SU-DHL-6 (cell line): ENCODE data around the gene NCBP1.

ENCODE experiments used
- H2AFZ ChIP-seq: fragments of 200-600 bp; sonication (generic); 2 replicates; pipeline ENCODE4 v1.6.1; 2014; ENCODE audit warnings: low read depth, mild to moderate bottlenecking, moderate library complexity, mixed read lengths, antibody characterized with exemption, low read length; ENCODE audit not compliant: severe bottlenecking
- H3F3A ChIP-seq: fragments of 200-600 bp; shearing (Covaris generic); 2 replicates; pipeline ENCODE4 v1.6.0; 2016; ENCODE audit warnings: antibody characterized with exemption, mild to moderate bottlenecking; ENCODE audit not compliant: insufficient read depth
- H3K27ac ChIP-seq: fragments of 200-600 bp; sonication (generic); 2 replicates; pipeline ENCODE4 v1.5.1; 2016; ENCODE audit warnings: low read depth, mild to moderate bottlenecking, low read length, moderate library complexity, mixed read lengths
- H3K27me3 ChIP-seq: fragments of 200-600 bp; sonication (generic), shearing (Covaris generic); 2 replicates; pipeline ENCODE4 v1.6.0; 2014; ENCODE audit warnings: mild to moderate bottlenecking, low read length
- H3K36me3 ChIP-seq: fragments of 200-600 bp; sonication (generic); 2 replicates; pipeline ENCODE4 v1.6.1; 2014; ENCODE audit warnings: mild to moderate bottlenecking, low read length, mixed read lengths
- H3K4me2 ChIP-seq: fragments of 300-600, 200-600 bp; shearing (Covaris generic), sonication (generic); 2 replicates; pipeline ENCODE4 v1.6.0; 2014; ENCODE audit warnings: low read length, low read depth, mild to moderate bottlenecking; ENCODE audit not compliant: poor library complexity, severe bottlenecking
- H3K4me3 ChIP-seq: fragments of 200-600 bp; sonication (generic); 2 replicates; pipeline ENCODE4 v1.5.1; 2014; ENCODE audit warnings: antibody characterized with exemption, low read length, mild to moderate bottlenecking, mixed read lengths; ENCODE audit not compliant: insufficient read depth, poor library complexity, severe bottlenecking
- H3K79me2 ChIP-seq: fragments of 200-600 bp; sonication (generic); 2 replicates; pipeline ENCODE4 v1.6.1; 2014; ENCODE audit warnings: mild to moderate bottlenecking, low read length, moderate library complexity; ENCODE audit not compliant: insufficient read depth
- H3K9ac ChIP-seq: fragments of 200-600 bp; sonication (generic); 2 replicates; pipeline ENCODE4 v1.7.0; 2014; ENCODE audit warnings: mild to moderate bottlenecking, low read length
- H3K9me2 ChIP-seq: fragments of 200-600 bp; sonication (generic); replicated peaks from 2 replicates; pipeline ENCODE4 v1.6.1; 2014; ENCODE audit warnings: low read length; ENCODE audit not compliant: insufficient read depth
- H3K9me3 ChIP-seq: fragments of 200-600 bp; sonication (generic); 2 replicates; pipeline ENCODE4 v1.6.1; 2014; ENCODE audit warnings: low read length, mixed read lengths; ENCODE audit not compliant: insufficient read depth
- H4K20me1 ChIP-seq: fragments of 200-600 bp; sonication (generic); 2 replicates; pipeline ENCODE4 v1.6.1; 2014; ENCODE audit warnings: low read depth, mild to moderate bottlenecking, antibody characterized with exemption, low read length, moderate library complexity, mixed read lengths
- CTCF ChIP-seq: fragments of 200-600 bp; sonication (generic); IDR thresholded peaks from one replicate; pipeline ENCODE4 v1.5.1; 2017; ENCODE audit warnings: antibody characterized with exemption, mild to moderate bottlenecking, low read length, moderate library complexity; ENCODE audit not compliant: insufficient read depth, poor library complexity, severe bottlenecking
- EZH2phosphoT487 ChIP-seq: fragments of 200-600 bp; sonication (generic), shearing (Covaris generic); conservative IDR thresholded peaks from 2 replicates; pipeline ENCODE4 v1.6.1; 2018; ENCODE audit warnings: mild to moderate bottlenecking, antibody characterized with exemption, low read length, moderate library complexity, mixed read lengths

The NCBP1 gene

GRCh38 chr9:97670586-97670985, 37.0 kb downstream of the NCBP1 start:
- H3K27me3 ChIP-seq = no peaks in the 10 kb centered on the region
- no peaks in the 10 kb centered on the region for H3K79me2 ChIP-seq
- peaks cover 81% of the 10 kb centered on the region for H3K36me3 ChIP-seq
- H3K4me2 ChIP-seq = no peak overlapping the region
- peaks cover 15% of the 10 kb centered on the region for H3F3A ChIP-seq
- H2AFZ ChIP-seq = no peak overlapping the region
- no peaks in the 10 kb centered on the region for H3K9me3 ChIP-seq
- H3K4me3 ChIP-seq = no peak overlapping the region
- H3K27ac ChIP-seq = no peak overlapping the region
- H4K20me1 ChIP-seq = no peaks in the 10 kb centered on the region
- no peaks in the 10 kb centered on the region for H3K9me2 ChIP-seq
- TF ChIP-seq EZH2phosphoT487 (no peak), CTCF (no peak)
- no peak overlapping the region for H3K9ac ChIP-seq

- peaks cover 80% of the 10 kb centered on the region for H3K36me3 ChIP-seq
Observed at GRCh38 chr9:97672403-97672802, 38.8 kb downstream of the NCBP1 start.

GRCh38 chr9:97673922-97674321, 40.3 kb downstream of the NCBP1 start:
- TF ChIP-seq CTCF = no peak
- TF ChIP-seq EZH2phosphoT487 = no peak
- Histone ChIP-seq H3K9me3 (no peaks in the 10 kb centered on the region), H3K36me3 (peaks cover 67% of the 10 kb centered on the region)

More at GRCh38 chr9:97672403-97672802, 38.8 kb downstream of the NCBP1 start:
- H3K9ac ChIP-seq = no peak overlapping the region
- no peak overlapping the region for H3K4me3 ChIP-seq
- no peaks in the 10 kb centered on the region for H4K20me1 ChIP-seq
- no peak overlapping the region for H3K4me2 ChIP-seq
- H3K9me2 ChIP-seq = no peaks in the 10 kb centered on the region
- TF ChIP-seq CTCF = no peak
- TF ChIP-seq EZH2phosphoT487 = no peak
- no peaks in the 10 kb centered on the region for H3K27me3 ChIP-seq
- no peak overlapping the region for H2AFZ ChIP-seq
- H3F3A ChIP-seq = peaks cover 22% of the 10 kb centered on the region
- no peaks in the 10 kb centered on the region for H3K79me2 ChIP-seq
- H3K27ac ChIP-seq = no peak overlapping the region
- no peaks in the 10 kb centered on the region for H3K9me3 ChIP-seq

GRCh38 chr9:97675655-97676054, 42.0 kb downstream of the NCBP1 start:
- Histone ChIP-seq H2AFZ (no peak overlapping the region), H3K9ac (no peak overlapping the region), H3K9me2 (no peaks in the 10 kb centered on the region), H3K9me3 (no peaks in the 10 kb centered on the region), H3K36me3 (peaks cover 60% of the 10 kb centered on the region), H3K4me3 (no peak overlapping the region), H3F3A (peaks cover 20% of the 10 kb centered on the region), H3K4me2 (no peak overlapping the region), H3K79me2 (no peaks in the 10 kb centered on the region), H4K20me1 (no peaks in the 10 kb centered on the region), H3K27me3 (no peaks in the 10 kb centered on the region), H3K27ac (no peak overlapping the region)
- no peak for TF ChIP-seq EZH2phosphoT487
- TF ChIP-seq CTCF = no peak

More at GRCh38 chr9:97673922-97674321, 40.3 kb downstream of the NCBP1 start:
- no peaks in the 10 kb centered on the region for H3K27me3 ChIP-seq
- H3K9me2 ChIP-seq = no peaks in the 10 kb centered on the region
- no peak overlapping the region for H2AFZ ChIP-seq
- no peak overlapping the region for H3K27ac ChIP-seq
- no peaks in the 10 kb centered on the region for H4K20me1 ChIP-seq
- no peak overlapping the region for H3K4me2 ChIP-seq
- no peak overlapping the region for H3K9ac ChIP-seq
- H3K79me2 ChIP-seq = no peaks in the 10 kb centered on the region
- H3K4me3 ChIP-seq = no peak overlapping the region
- H3F3A ChIP-seq = peaks cover 20% of the 10 kb centered on the region
